Vagina (tissue), 2 donors: Measurements from ENCODE around the gene GIGYF2.

Source experiments
- POLR2A ChIP-seq, 2 donors: fragments of 450-650 bp; IDR thresholded peaks; one replicate each; pipeline ENCODE4 v1.6.1; 2017; ENCODE audit warnings: antibody characterized with exemption in 2 of 2, mild to moderate bottlenecking in 2 of 2, moderate library complexity in 2 of 2
- POLR2AphosphoS5 ChIP-seq, 2 donors: sonication (generic); formaldehyde crosslinking; IDR thresholded peaks; one replicate each; pipeline ENCODE4 v1.9.0; 2017; ENCODE audit warnings: antibody characterized with exemption in 2 of 2, mild to moderate bottlenecking in 2 of 2, low read depth in 1 of 2; ENCODE audit not compliant: insufficient read depth in 1 of 2
- TF ChIP-seq, protein P1 (sequence below), 3 experiments: fragments of 450-650 bp in 2 of 3; fragments of 200-600 bp in 1 of 3; sonication (generic) in 1 of 3; IDR thresholded peaks; one replicate each; pipeline ENCODE4 v1.5.1; 2017 to 2019; ENCODE audit warnings: antibody characterized with exemption in 3 of 3, mild to moderate bottlenecking in 2 of 3, moderate library complexity in 2 of 3

DNA sequence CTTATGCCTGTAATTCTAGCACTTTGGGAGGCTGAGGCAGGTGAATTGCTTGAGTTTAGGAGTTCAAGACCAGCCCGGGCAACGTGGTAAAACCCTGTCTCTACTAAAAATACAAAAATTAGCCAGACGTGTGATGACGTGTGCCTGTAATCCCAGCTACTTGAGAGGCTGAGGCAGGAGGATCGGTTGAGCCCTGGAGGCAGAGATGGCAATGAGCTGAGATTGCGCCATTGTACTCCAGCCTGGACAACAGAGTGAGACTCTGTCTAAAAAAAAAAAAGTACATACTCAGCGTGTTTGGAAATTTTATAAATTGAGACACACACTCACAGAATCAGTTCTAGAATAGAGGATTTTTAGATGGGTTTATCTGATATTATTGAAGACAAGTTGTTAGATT lies 17.1 kb upstream of the GIGYF2 start:
- TF ChIP-seq POLR2AphosphoS5 (IDR thresholded peaks at IDR 0.05; ENCODE audit: insufficient read depth in 1 of 2, low read depth in 1 of 2) (no peak), POLR2A (IDR thresholded peaks at IDR 0.05) (no peak)
- TF ChIP-seq, protein P1, sequence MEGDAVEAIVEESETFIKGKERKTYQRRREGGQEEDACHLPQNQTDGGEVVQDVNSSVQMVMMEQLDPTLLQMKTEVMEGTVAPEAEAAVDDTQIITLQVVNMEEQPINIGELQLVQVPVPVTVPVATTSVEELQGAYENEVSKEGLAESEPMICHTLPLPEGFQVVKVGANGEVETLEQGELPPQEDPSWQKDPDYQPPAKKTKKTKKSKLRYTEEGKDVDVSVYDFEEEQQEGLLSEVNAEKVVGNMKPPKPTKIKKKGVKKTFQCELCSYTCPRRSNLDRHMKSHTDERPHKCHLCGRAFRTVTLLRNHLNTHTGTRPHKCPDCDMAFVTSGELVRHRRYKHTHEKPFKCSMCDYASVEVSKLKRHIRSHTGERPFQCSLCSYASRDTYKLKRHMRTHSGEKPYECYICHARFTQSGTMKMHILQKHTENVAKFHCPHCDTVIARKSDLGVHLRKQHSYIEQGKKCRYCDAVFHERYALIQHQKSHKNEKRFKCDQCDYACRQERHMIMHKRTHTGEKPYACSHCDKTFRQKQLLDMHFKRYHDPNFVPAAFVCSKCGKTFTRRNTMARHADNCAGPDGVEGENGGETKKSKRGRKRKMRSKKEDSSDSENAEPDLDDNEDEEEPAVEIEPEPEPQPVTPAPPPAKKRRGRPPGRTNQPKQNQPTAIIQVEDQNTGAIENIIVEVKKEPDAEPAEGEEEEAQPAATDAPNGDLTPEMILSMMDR (IDR thresholded peaks at IDR 0.05) = no peak
